Stomach (tissue), 9 donors: ENCODE data around the gene PFKFB4. TPM values are rescaled to one million over a fixed set of nuclear protein-coding genes. Genes with fewer than 3 reads are reported as not detected.

Source experiments
- DNase-seq, 2 donors: peaks; one replicate each; pipeline versions ENCODE4 v3.0.0 to v3.0.0-alpha.2; 2013 to 2019
- H3K27ac ChIP-seq, 5 donors: fragments of 200-600 bp in 4 of 5; sonication (generic) in 4 of 5; one replicate each; pipeline ENCODE4 v1.5.1; 2013 to 2019; ENCODE audit warnings: mild to moderate bottlenecking in 1 of 5, moderate library complexity in 1 of 5
- H3K27me3 ChIP-seq, 3 donors: fragments of 200-600 bp; sonication (generic); one replicate each; pipeline ENCODE4 v1.5.1; 2017 to 2019; ENCODE audit warnings: mixed run types in 1 of 3
- H3K36me3 ChIP-seq, 4 donors: fragments of 200-600 bp; sonication (generic); 1 replicate in 3 of 4; 2 replicates in 1 of 4; pipeline ENCODE4 v1.5.1; 2016 to 2019
- H3K4me1 ChIP-seq, 4 donors: fragments of 200-600 bp; sonication (generic); one replicate each; pipeline ENCODE4 v1.5.1; 2016 to 2019
- H3K4me3 ChIP-seq, 4 donors: fragments of 200-600 bp; sonication (generic) in 3 of 4; one replicate each; pipeline ENCODE4 v1.5.1; 2016 to 2019; ENCODE audit warnings: mild to moderate bottlenecking in 1 of 4
- H3K9me3 ChIP-seq, 4 donors: fragments of 200-600 bp; sonication (generic); one replicate each; pipeline ENCODE4 v1.5.1; 2016 to 2019
- CTCF ChIP-seq, 7 experiments: fragments of 450-650 bp in 4 of 7; fragments of 200-600 bp in 3 of 7; sonication (generic) in 3 of 7; IDR thresholded peaks; one replicate each; pipeline ENCODE4 v1.5.1; 2016 to 2019; ENCODE audit warnings: antibody characterized with exemption in 7 of 7, control low read depth in 2 of 7, mild to moderate bottlenecking in 1 of 7
- EP300 ChIP-seq: sonication (generic); formaldehyde crosslinking; IDR thresholded peaks from one replicate; pipeline ENCODE4 v1.6.1; 2017; ENCODE audit warnings: antibody characterized with exemption
- POLR2A ChIP-seq, 4 donors: fragments of 450-650 bp; IDR thresholded peaks; one replicate each; pipeline ENCODE4 v1.6.1; 2016; ENCODE audit warnings: antibody characterized with exemption in 4 of 4, control low read depth in 2 of 4, mild to moderate bottlenecking in 1 of 4, moderate library complexity in 1 of 4
- POLR2AphosphoS5 ChIP-seq, 3 donors: sonication (generic); formaldehyde crosslinking; IDR thresholded peaks; one replicate each; pipeline ENCODE4 v1.6.1; 2016; ENCODE audit warnings: antibody characterized with exemption in 3 of 3
- whole genome bisulfite sequencing, 5 donors: extraction: QIAGEN DNeasy Blood & Tissue Kit in 3 of 5; methylation state at CpG; one replicate each; pipeline versions ENCODE4 v1.1.5 to v1.1.7; 2013 to 2018; 5-methylcytosine and 5-hydroxymethylcytosine counted together
- intact Hi-C: fragments of 100-400 bp; cut with DNase I; formaldehyde crosslinking; loops from one replicate; pipeline ENCODE4 v1.15.1; 2023; ENCODE audit warnings: low total_unique reads
- polyA plus RNA-seq, 3 donors: library from polyadenylated mRNA; stranded (reverse); fragments of 200-250 nt; gene quantifications; one replicate each; pipeline ENCODE4 v1.2.3, GENCODE V29; 2013
- total RNA-seq, 5 donors: library from RNA; depleted of rRNA; stranded (reverse); fragments of >200 nt; gene quantifications; one replicate each; pipeline versions ENCODE4 v1.1.0 to v1.2.3, GENCODE V29; 2014 to 2016
- donor health status: healthy with polysubstance abuse.
- donor health status: Bipolar disorder and iron deficiency.
- donor health status: healthy.

Gene PFKFB4
- total and polyA plus RNA-seq, 8 donors = 0.61 to 9.6 (median 1.5) TPM; not detected in 1

DNA sequence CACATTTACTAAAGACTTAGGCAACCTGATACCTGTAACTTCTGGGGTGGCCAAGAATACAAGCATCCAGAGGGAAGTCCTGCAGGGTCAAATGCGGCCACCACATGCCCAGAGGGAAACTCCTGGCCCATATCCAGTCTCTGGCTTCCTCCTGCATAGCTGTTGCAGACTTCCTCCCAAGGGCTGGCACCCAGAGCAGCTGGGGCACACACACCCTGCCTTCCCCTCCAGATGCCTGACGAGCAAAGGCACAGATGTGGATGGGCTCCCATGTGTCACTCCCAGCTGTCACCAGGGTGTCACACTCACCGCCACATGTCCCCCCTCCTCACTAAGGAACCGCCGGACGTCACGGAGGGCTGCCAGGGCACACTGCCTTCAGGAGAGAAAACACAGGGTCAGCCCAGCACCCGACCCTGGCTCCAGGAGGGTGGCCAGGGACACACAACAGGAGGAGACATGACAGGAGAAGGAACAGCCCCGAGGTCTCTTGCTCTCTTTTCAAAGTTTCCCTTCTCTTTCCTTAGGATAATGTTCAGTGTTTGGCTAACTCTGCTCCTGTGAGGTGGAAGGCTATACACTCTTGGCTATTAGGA is 13.2 kb downstream of the PFKFB4 start:
- TF ChIP-seq POLR2AphosphoS5 (IDR thresholded peaks at IDR 0.05) (no peak), CTCF (IDR thresholded peaks at IDR 0.05) (no peak), EP300 (no peak), POLR2A (IDR thresholded peaks at IDR 0.05) (no peak)
- intact Hi-C loops = no loop called here
- Histone ChIP-seq H3K27me3 (no peaks in the 10 kb centered on the region), H3K4me3 (no peak overlapping the region), H3K9me3 (no peaks in the 10 kb centered on the region), H3K36me3 (peaks cover 4 to 38% (median 16%) of the 10 kb centered on the region in 4 donors), H3K27ac (no peak overlapping the region), H3K4me1 (peaks cover 0 to under 1% (median under 1%) of the 10 kb centered on the region in 4 donors)
- DNase-seq = peak in 1 of 2 donors; percentile 45
- 39 to 70% (median 56%) methylated on average over 8 to 9 of the region's 9 CpGs for WGBS, 5 donors

GRCh38 chr3:48538451-48538850 is 18.2 kb downstream of the PFKFB4 start:
- WGBS, 5 donors = 89 to 98% (median 94%) methylated on average over 12 of the region's 12 CpGs
- DNase-seq = no peak
- no peak overlapping the region for H3K27ac ChIP-seq
- no peak for TF ChIP-seq CTCF (IDR thresholded peaks at IDR 0.05)
- TF ChIP-seq POLR2A (IDR thresholded peaks at IDR 0.05) = no peak
- TF ChIP-seq EP300 = no peak
- no peak for TF ChIP-seq POLR2AphosphoS5 (IDR thresholded peaks at IDR 0.05)
- no peak overlapping the region for H3K4me3 ChIP-seq
- H3K27me3 ChIP-seq = no peaks in the 10 kb centered on the region
- no peaks in the 10 kb centered on the region for H3K9me3 ChIP-seq
- H3K36me3 ChIP-seq = peaks cover 0 to 71% (median 44%) of the 10 kb centered on the region in 4 donors
- H3K4me1 ChIP-seq = no peaks in the 10 kb centered on the region
- intact Hi-C loops = no loop called here

DNA sequence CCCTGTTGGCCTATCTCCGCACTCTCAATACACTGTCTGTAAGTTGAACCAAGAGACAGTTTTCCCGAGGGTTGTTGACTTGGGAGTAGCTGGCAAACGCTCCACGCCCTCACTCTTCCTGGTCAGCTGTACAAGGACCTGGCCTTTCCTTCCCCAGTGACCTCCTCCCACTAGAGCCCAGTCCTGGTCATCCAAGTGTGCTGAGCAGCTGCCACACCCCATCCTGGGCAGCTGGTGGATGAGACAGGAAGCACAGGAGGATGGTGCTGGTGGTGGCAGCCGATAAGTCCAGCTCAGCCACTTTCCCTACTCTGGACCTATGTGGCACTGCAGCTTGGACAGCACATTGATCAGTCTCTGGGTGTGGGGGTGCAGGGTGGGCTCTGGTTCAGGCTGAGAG is 19.8 kb downstream of the PFKFB4 start:
- peaks cover 0 to 60% (median 41%) of the 10 kb centered on the region in 4 donors for H3K36me3 ChIP-seq
- no peaks in the 10 kb centered on the region for H3K27me3 ChIP-seq
- no peak for DNase-seq
- 71 to 87% (median 80%) methylated on average over 5 of the region's 5 CpGs for WGBS, 5 donors
- no peak for TF ChIP-seq POLR2A (IDR thresholded peaks at IDR 0.05)
- TF ChIP-seq CTCF (IDR thresholded peaks at IDR 0.05) = no peak
- no peak for TF ChIP-seq POLR2AphosphoS5 (IDR thresholded peaks at IDR 0.05)
- TF ChIP-seq EP300 = no peak
- H3K9me3 ChIP-seq = no peaks in the 10 kb centered on the region
- H3K27ac ChIP-seq = no peak overlapping the region
- no peak overlapping the region for H3K4me3 ChIP-seq
- no peaks in the 10 kb centered on the region for H3K4me1 ChIP-seq
- intact Hi-C loops = no loop called here

- intact Hi-C loops = no loop called here
- WGBS, 5 donors = 88 to 95% (median 92%) methylated on average over 3 to 19 of the region's 19 CpGs
- no peaks in the 10 kb centered on the region for H3K9me3 ChIP-seq
- no peak overlapping the region for H3K4me3 ChIP-seq
- H3K36me3 ChIP-seq = peaks cover 0 to 60% (median 41%) of the 10 kb centered on the region in 4 donors
- H3K27ac ChIP-seq = no peak overlapping the region
- TF ChIP-seq POLR2AphosphoS5 (IDR thresholded peaks at IDR 0.05) (no peak), EP300 (no peak), CTCF (IDR thresholded peaks at IDR 0.05) (no peak), POLR2A (IDR thresholded peaks at IDR 0.05) (no peak)
- no peak for DNase-seq
- H3K27me3 ChIP-seq = no peaks in the 10 kb centered on the region
- no peaks in the 10 kb centered on the region for H3K4me1 ChIP-seq
Observed at GRCh38 chr3:48536116-48536515, 20.5 kb downstream of the PFKFB4 start.
